HG02759 (cell line): ENCODE measurements around the gene TMEM184C.

Source experiments
- ATAC-seq: cut with Tn5 transposase; IDR thresholded peaks from one replicate; pipeline ENCODE4 v1.9.1; 2021; ENCODE audit warnings: mild to moderate bottlenecking, moderate library complexity; ENCODE audit not compliant: unreplicated experiment

TMEM184C gene

DNA sequence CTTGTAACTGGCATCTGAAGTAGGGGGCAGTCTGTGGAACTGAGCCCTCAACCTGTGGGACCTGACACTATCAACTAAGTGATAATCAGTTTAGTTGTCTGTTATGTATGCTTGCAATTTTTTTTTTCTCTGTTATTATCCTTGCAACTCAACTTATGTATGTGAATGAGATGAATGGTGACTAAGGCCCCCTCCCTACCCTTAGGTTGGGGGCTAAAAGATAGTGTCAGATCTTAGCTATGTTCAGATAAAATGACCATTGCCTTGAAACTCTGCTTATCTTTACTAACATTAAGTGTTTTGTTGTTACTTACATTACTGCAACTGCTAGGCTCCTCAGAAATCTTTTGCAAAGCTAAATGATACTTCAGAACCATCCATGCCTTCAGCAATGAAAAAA, 31.5 kb downstream of the TMEM184C start:
- no peak for ATAC-seq

- ATAC-seq = peak; percentile 52
Observed at GRCh38 chr4:147651563-147651962, 34.4 kb downstream of the TMEM184C start.

- no peak for ATAC-seq
Observed at GRCh38 chr4:147655639-147656038, 38.4 kb downstream of the TMEM184C start.

DNA sequence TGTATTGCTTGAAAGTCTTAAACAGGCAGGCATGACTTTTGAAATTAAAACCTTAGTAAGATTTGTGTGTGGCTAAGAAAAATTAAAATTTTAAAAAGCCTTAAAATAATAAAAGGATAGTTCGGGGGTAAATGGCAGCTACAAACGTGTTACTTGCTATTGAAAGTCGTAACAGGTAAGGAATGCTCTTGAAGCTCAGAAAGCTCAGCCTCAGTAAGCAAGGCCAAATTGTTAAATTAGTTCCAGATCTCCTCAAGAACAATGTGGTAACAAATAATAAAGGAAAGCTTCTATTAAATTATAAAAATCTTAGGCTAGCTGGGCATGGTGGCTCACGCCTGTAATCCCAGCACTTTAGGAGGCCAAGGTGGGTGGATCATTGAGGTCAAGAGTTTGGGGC, 41.3 kb downstream of the TMEM184C start:
- no peak for ATAC-seq

- no peak for ATAC-seq
Observed at GRCh38 chr4:147674073-147674472, 56.9 kb downstream of the TMEM184C start.

DNA sequence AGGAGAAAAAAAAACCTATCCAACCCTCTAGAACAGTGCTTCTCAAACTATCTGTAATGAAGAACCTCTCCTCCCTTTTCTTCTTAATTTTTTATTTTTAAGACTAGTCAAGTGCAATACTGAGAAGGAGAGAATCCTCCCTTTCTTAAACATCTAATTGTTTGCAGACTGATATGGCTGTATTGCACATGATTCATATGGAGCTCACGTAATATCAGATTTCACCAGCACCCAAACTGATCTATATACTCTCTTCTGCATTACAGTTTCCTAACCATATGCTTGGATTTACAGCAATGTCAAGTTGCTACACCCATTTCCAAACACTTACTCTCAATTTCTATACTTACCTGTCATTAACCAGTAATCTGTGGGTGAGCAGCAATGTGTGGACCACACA, 57.3 kb downstream of the TMEM184C start:
- ATAC-seq = no peak

GRCh38 chr4:147678106-147678505, 60.9 kb downstream of the TMEM184C start:
- ATAC-seq = no peak

DNA sequence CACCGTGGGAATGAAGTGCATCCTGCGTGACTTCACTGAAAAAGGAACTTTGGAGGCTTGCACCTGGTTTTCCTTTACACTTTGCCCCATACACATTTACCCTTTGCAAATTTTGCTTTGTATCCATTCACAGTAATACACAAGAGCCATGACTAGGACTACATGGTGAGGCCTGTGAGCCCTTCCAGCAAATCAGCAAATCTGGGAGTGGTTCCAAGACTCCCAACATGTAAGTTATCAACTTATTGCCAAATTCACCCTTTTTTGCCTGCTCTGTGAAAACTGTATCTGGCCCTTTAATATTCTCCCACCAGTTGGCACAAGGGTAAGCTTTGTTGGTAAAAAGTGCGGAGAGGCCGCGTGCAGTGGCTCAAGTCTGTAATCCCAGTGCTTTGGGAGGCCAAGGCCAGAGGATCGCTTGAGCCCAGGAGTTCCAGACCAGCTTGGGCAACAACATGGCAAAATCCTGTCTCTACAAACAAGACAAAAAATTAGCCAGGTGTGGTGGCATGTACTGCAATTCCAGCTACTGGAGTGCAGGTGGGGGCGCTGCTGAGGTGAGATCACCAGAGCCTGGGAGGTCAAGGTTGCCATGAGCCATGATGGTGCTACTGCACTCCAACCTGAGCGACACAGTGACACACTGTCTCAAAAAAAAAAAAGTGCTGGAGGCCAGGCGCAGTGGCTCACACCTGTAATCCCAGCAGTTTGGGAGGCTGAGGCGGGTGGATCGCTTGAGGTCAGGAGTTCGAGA, 61.8 kb downstream of the TMEM184C start:
- no peak for ATAC-seq

DNA sequence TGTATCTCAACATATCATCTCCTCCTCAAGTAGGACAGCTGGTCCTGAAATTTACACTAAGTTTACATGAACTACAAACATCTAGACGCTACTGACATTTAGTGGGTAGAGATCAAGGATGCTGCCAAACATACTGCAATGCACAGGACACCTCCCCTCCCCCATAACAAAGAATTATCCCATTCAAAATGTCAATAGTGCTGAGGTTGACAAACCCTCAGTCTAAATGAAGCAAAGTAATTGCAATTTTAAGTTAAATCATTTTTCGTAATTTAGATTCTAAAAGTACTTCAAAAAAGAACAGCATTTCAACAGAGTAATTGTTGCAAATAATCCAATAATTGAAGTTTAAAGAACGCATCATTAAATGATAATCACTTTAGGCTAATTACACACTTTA, 65.6 kb downstream of the TMEM184C start:
- ATAC-seq = no peak

DNA sequence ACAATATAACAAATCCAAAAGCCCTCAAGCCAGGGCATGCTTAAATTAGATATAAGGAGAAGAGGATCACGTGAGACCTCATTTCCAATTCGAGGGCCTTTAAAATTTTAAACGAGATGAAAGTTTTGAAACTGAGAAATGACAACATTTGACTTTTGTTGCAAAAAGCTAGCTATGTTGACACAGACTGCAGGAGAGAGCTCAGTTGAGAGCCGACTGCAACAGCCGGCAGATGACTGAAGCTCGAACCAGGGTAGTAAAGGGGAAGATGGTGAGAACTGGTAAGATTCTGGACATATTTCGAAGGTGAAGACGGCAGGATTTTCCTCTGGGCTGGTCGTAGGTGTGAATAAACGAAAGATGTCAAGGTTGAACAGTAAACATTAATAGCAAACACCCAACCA, 66.0 kb downstream of the TMEM184C start:
- no peak for ATAC-seq

- peak; percentile 100 for ATAC-seq
Observed at GRCh38 chr4:147683717-147684700, 66.8 kb downstream of the TMEM184C start, which contains the start of gene PRMT9. Gene PRMT9 (minus strand): TSS chr4:147684163. CDS start chr4:147683987, 176 bp downstream.

DNA sequence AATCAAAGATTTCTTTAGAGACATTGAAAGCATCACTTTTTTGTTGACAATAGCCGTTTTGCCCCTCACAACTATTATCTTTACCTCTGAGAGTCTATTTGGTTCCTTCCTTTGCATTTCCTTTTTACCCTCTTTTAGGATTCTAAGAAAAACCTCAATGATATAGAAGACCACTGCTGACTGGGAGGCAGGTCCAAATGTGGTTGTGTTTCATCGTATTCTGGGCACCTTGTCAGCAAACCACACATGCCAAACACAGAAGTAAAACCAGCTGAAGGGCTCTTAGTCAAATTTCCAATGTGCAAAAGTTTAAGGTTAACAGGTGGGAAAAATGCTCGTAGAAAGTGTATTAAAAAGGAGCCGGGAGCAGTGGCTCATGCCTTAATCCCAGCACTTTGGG, 71.9 kb downstream of the TMEM184C start:
- no peak for ATAC-seq

DNA sequence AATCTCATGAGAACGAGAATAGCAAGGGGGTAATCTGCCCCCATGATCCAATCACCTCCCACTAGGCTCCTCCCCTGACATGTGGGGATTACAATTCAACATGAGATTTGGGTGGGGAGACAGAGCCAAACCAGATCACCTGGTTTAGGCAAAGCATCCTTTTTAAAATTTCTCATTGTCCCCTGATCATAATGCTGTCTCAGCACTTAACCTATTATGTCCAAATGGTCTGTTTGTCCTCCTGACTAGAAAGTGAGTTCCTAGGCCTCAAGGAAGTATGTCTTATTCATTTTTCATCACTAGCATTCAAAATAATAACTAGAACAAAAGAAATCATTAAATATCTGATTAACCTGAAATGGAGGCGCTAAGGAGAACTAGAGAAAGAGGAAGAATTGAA, 74.6 kb downstream of the TMEM184C start:
- no peak for ATAC-seq

DNA sequence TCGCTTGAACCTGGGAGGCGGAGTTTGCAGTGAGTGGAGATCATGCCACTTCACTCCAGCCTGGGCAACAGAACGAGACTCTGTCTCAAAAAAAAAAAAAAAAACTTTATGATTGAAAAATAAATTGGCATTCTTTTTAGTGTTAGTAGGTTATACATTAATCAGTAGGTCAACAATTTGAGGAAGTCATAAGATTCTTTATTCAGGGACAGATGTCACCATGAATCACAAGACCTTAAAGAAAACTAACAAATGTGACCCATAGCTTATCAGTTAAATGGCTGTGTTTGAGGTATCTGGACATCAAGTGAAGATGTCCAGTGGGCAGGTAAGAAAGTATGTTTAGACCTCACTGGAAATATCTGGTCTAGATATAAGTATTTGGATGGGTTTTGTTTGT, 76.0 kb downstream of the TMEM184C start:
- ATAC-seq = no peak

GRCh38 chr4:147696866-147697265, 79.7 kb downstream of the TMEM184C start:
- no peak for ATAC-seq

DNA sequence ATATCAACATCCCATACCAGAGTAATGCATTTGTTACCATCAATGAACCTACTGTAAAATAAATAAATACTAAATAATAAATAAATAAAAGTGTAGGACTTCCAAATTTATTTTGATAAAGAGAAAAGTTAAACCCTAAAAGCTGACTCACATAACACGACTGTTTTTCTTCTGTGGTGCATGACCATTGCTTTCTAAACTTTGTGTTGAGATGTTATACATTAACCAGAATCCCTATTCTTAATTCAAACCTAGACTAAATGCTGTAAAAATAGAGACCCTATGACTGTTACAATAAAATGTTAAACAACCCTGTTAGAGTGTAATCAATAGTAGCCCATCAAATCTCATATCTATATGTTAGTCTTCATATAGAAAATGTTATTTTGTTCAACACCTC, 87.6 kb downstream of the TMEM184C start:
- ATAC-seq = peak; percentile 64

DNA sequence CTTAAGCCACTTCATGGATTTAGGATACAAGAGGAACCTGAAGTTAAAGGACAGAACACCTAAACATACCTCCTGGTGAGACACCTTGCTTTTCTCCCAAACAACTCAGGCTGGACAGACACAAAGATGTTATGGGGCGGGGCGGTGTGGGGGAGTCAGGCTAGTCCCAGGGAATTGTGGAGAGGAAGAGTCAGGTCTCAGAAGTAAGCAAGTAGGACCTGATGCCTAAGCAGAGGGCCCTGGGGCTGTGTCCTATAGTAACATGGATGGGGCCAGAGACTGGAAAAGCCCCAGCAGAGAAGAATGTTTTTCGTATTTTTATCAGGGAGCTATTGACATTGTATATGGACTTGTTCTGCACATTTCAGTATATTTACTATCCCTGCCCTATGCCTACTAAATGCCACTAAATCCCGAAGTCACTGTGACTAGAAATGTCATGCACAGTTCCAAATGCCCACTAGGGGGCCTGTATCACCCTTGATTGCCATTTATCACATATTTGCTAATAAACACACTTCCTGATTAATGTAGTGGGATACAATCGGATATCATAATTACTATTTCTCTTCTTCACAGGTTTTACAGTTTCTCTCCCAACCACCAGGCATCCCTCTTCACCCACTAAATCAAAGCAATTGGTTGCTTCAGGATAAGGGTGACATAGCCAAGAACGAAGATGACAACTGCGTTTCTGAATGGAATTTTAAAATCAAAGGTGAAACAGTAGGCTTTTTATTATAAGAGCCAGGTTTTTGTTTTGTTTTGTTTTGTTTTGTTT, 90.9 kb downstream of the TMEM184C start:
- peak; percentile 62 for ATAC-seq

GRCh38 chr4:147709999-147710398, 92.8 kb downstream of the TMEM184C start:
- ATAC-seq = no peak

DNA sequence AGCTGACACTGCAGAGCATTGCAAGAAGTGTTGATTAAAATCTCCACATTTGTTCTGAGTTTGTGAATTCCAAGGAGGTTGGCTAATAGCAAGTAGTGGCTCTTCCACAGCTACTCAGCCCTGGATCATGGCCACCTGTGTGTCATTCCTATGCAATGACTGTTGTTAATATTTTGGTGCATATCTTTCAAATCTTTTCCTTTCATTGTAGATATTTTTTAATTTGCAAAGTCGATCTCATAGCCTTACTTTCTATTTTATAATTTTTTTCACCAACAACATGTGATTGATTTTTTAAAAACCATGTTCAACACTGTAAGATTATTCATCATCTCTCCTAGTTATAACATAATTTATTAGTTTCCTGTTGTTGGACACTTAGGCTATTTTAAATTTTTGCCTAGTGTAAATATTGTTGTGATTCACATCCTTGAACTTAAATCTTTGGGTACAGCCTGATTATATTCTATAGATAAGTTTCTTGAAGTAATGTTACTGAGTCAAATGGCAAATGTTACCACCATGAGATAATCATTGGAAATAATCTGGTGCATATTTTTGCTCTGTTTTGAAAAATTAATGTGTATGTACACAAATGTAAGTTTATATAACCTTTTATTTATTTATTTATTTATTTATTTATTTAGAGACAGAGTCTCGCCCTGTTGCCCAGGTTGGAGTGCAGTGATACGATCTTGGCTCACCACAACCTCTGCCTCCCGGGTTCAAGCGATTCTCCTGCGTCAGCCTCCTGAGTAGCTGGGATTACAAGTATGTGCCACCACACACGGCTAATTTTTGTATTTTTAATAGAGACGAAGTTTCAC, 97.6 kb downstream of the TMEM184C start:
- ATAC-seq = no peak

DNA sequence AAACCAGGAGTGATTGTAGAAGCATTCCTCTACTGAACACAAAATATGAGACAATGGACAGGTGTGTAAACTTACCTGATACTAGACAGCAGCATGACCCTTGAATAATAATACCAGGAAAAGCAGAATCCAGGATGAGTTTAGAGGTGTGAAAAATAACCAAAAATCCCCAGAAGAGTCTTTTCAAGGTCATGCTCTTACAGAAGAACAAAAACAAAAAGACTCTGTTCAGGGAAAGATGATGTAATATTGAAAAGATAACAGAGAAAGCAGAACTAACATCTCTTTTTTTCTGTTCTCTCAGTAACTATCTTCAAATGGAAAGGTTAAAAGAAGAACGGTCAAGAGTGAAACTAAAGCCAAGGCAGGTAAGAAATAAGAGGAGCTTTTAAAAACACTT, 100.7 kb downstream of the TMEM184C start:
- peak; percentile 79 for ATAC-seq
